Measurements from ENCODE around the gene ZNF514. TPM values are rescaled to one million over a fixed set of nuclear protein-coding genes. Genes with fewer than 3 reads are reported as not detected.
A peak's percentile ranks its signal among the peaks of the same experiment; 100 is the strongest.

ZNF514 gene
- total RNA-seq: 1 to 10 TPM; 2.0 to 8.1 (median 5.4) TPM
- long read RNA-seq, partial matches to known transcripts: 2 of 2 reads
- long read RNA-seq, other reads (novel, unspliced or antisense): 0 of 2 reads

GRCh38 chr2:95159690-95160449 lies at the start of gene ZNF514:
Gene ZNF514, minus strand, starts transcription at chr2:95159848. Its CDS starts 6,595 bp downstream, at chr2:95153253.
- H3K9me3 ChIP-seq: peaks cover 0 to 3% (median 0%) of the 10 kb centered on the region in 4 donors
- no peaks in the 10 kb centered on the region for H3K27me3 ChIP-seq
- peaks cover 0 to 16% (median 0%) of the 10 kb centered on the region in 4 donors for H3K4me1 ChIP-seq
- DNase-seq (peak; percentile 79 to 84 (median 82)), ATAC-seq (peak; percentile 95 to 97 (median 96))
- peak within 1 kb of the TSS; percentile 15 to 54 (median 40) for H3K27ac ChIP-seq
- H3K36me3 ChIP-seq: peaks cover 0 to 3% (median 1%) of the 10 kb centered on the region in 4 donors
- 32% methylated on average over 3 of the region's 64 CpGs for WGBS (ENCODE audit: insufficient coverage, low coverage, low lambda C conversion rate, missing lambda C conversion rate)
- TF ChIP-seq CTCF (IDR thresholded peaks at IDR 0.05): no peak
- TF ChIP-seq POLR2A (IDR thresholded peaks at IDR 0.05): peak; percentile 26
- H3K4me3 ChIP-seq: peak within 1 kb of the TSS; percentile 60 to 70 (median 66)
- intact Hi-C loops (cut with DNase I): no loop called here

DNA sequence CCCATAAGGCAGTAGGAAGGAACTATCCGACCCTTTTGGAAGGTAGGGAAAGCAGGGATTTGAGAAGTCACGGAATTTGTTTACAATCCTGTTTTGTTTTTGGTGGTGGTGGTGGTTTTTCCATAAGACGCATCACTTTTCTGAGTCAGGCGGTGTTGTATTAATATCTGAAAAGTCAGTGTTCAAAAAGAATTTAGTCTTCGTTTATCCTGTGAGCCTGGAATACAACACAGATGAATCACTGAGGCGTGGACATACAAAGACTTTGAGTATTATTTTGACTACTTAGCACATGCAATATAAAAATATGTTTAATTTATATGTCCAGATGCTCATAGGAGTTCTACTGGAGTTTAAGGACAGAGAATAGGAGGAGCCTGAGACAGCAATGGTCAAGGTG lies 48.5 kb upstream of the ZNF514 start:
- ATAC-seq: no peak
- intact Hi-C loops (cut with DNase I): no loop called here
- Histone ChIP-seq H3K9me3 (peaks cover 0 to 18% (median 0%) of the 10 kb centered on the region in 4 donors), H3K36me3 (peaks cover 0 to 7% (median 0%) of the 10 kb centered on the region in 4 donors), H3K27ac (peak overlapping the region in 1 of 3 donors; percentile 66), H3K4me1 (no peaks in the 10 kb centered on the region), H3K27me3 (no peaks in the 10 kb centered on the region), H3K4me3 (peak overlapping the region; percentile 52 to 83 (median 61))
- WGBS (ENCODE audit: insufficient coverage, low coverage, low lambda C conversion rate, missing lambda C conversion rate): 76% methylated on average over 6 of the region's 6 CpGs
- TF ChIP-seq CTCF (IDR thresholded peaks at IDR 0.05) (no peak), POLR2A (IDR thresholded peaks at IDR 0.05) (no peak)
- DNase-seq: no peak

DNA sequence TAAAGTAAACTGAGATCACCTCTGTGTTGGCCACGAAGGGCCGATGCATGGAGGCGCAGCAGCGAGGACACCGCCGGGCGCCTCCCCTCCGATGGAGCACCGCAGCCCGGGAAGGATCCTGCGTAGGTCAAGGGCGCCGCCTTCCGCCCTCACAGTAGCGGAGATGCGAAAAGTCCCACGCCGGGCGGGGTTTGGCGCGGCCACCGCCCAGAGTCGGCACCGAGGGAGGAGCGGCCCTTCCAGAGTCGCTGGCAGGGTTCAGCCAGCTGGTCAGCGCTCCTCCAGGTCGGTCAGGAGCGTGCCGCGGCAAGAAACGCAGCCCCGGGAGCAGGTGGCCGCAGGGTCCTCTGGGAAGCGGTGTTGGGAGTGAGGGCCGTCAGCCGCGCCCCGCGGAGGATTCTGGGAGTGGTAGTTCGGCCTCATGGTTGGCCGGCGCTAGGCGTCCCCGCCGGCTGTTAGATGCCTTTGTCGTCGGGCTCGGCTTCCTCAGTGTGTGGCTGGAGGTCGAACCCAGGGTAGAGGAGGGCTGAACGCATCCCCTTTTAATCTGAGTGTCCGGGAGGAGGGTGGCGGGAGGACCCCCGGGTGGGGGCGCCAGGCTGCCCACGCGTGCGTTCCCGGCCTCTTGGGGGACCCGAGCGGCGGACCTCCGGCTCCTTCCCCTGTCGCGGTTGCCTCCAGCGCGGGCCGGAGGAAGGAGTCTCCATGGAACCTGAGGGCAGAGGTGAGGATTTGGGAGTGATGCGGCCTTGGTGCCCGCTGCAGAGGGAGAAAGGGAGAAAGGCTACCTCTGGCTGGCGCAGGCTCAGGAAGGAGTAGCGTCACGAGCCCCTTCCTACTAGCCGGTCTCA lies 47.7 kb upstream of the ZNF514 start, which contains the start of gene ZNF892:
TSS of gene ZNF892 (plus strand) at position 411 of the 851 bp plus-strand sequence. CDS start at position 706, 295 bp downstream.
- TF ChIP-seq CTCF (IDR thresholded peaks at IDR 0.05): peak; percentile 35 to 58 (median 40)
- no peak for TF ChIP-seq POLR2A (IDR thresholded peaks at IDR 0.05)
- peaks cover 0 to 12% (median 0%) of the 10 kb centered on the region in 4 donors for H3K9me3 ChIP-seq
- intact Hi-C loops (cut with DNase I): no loop called here
- no peaks in the 10 kb centered on the region for H3K4me1 ChIP-seq
- peak within 1 kb of the TSS; percentile 52 to 83 (median 61) for H3K4me3 ChIP-seq
- no peaks in the 10 kb centered on the region for H3K27me3 ChIP-seq
- peak; percentile 98 to 99 (median 99) for ATAC-seq
- WGBS (ENCODE audit: insufficient coverage, low coverage, low lambda C conversion rate, missing lambda C conversion rate): 4% methylated on average over 12 of the region's 74 CpGs
- H3K27ac ChIP-seq: peak within 1 kb of the TSS in 2 of 3 donors; percentile 60 to 66
- H3K36me3 ChIP-seq: peaks cover 0 to 5% (median 0%) of the 10 kb centered on the region in 4 donors
- peak; percentile 93 to 96 (median 94) for DNase-seq

- Histone ChIP-seq H3K9me3 (peaks cover 0 to under 1% (median 0%) of the 10 kb centered on the region in 4 donors), H3K36me3 (no peaks in the 10 kb centered on the region), H3K4me3 (no peak overlapping the region), H3K27me3 (no peaks in the 10 kb centered on the region), H3K27ac (no peak overlapping the region), H3K4me1 (no peaks in the 10 kb centered on the region)
- ATAC-seq (no peak), DNase-seq (no peak)
- intact Hi-C loops (cut with DNase I): no loop called here
- TF ChIP-seq POLR2A (IDR thresholded peaks at IDR 0.05) (no peak), CTCF (IDR thresholded peaks at IDR 0.05) (no peak)
- 41% methylated on average over 10 of the region's 10 CpGs for WGBS (ENCODE audit: insufficient coverage, low coverage, low lambda C conversion rate, missing lambda C conversion rate)
These were observed 46.4 kb upstream of the ZNF514 start for GRCh38 chr2:95206096-95206495.

Data from right lobe of liver (tissue), 6 donors.